ENCODE data around the gene RASL10A. TPM values are rescaled to one million over a fixed set of nuclear protein-coding genes. Genes with fewer than 3 reads are reported as not detected.

RASL10A gene
- total RNA-seq, 3 donors from 2014 or later: 1.1 to 2.3 (median 1.4) TPM

GRCh38 chr22:29325785-29326315 is 10.4 kb upstream of the RASL10A start:
- ATAC-seq (no peak), DNase-seq (peak in 1 of 3 donors; percentile 50)
- Histone ChIP-seq H3K9me3 (no peaks in the 10 kb centered on the region), H3K4me1 (ENCODE audit: low read depth) (no peaks in the 10 kb centered on the region), H3K36me3 (ENCODE audit: low read depth) (peaks cover 3% of the 10 kb centered on the region), H3K4me3 (no peak overlapping the region)
- intact Hi-C loops (cut with DNase I, micrococcal nuclease): no loop called here
- TF ChIP-seq CTCF (IDR thresholded peaks at IDR 0.05): no peak

GRCh38 chr22:29325356-29325755 is 9.9 kb upstream of the RASL10A start:
- Histone ChIP-seq H3K4me1 (ENCODE audit: low read depth) (no peaks in the 10 kb centered on the region), H3K4me3 (no peak overlapping the region), H3K9me3 (no peaks in the 10 kb centered on the region), H3K36me3 (ENCODE audit: low read depth) (peaks cover 3% of the 10 kb centered on the region)
- TF ChIP-seq CTCF (IDR thresholded peaks at IDR 0.05): no peak
- DNase-seq (no peak), ATAC-seq (no peak)
- intact Hi-C loops (cut with DNase I, micrococcal nuclease): no loop called here

GRCh38 chr22:29323641-29324040 is 8.1 kb upstream of the RASL10A start:
- H3K9me3 ChIP-seq: no peaks in the 10 kb centered on the region
- peaks cover 3% of the 10 kb centered on the region for H3K36me3 ChIP-seq (ENCODE audit: low read depth)
- no peak for TF ChIP-seq CTCF (IDR thresholded peaks at IDR 0.05)
- no peak for ATAC-seq
- no peak overlapping the region for H3K4me3 ChIP-seq
- no peaks in the 10 kb centered on the region for H3K4me1 ChIP-seq (ENCODE audit: low read depth)
- no peak for DNase-seq
- intact Hi-C loops (cut with DNase I, micrococcal nuclease): no loop called here

- TF ChIP-seq CTCF (IDR thresholded peaks at IDR 0.05): no peak
- DNase-seq (no peak), ATAC-seq (peak; percentile 31)
- peaks cover 4% of the 10 kb centered on the region for H3K4me1 ChIP-seq (ENCODE audit: low read depth)
- H3K4me3 ChIP-seq: no peak overlapping the region
- no peaks in the 10 kb centered on the region for H3K9me3 ChIP-seq
- no peaks in the 10 kb centered on the region for H3K36me3 ChIP-seq (ENCODE audit: low read depth)
- intact Hi-C loops (cut with DNase I, micrococcal nuclease): no loop called here
These were observed 5.0 kb upstream of the RASL10A start for GRCh38 chr22:29320546-29320945.

GRCh38 chr22:29319072-29319471 is 3.6 kb upstream of the RASL10A start:
- peaks cover 16% of the 10 kb centered on the region for H3K4me1 ChIP-seq (ENCODE audit: low read depth)
- TF ChIP-seq CTCF (IDR thresholded peaks at IDR 0.05): no peak
- ATAC-seq: no peak
- H3K9me3 ChIP-seq: no peaks in the 10 kb centered on the region
- no peaks in the 10 kb centered on the region for H3K36me3 ChIP-seq (ENCODE audit: low read depth)
- H3K4me3 ChIP-seq: no peak overlapping the region
- intact Hi-C loops (cut with DNase I, micrococcal nuclease): no loop called here
- DNase-seq: no peak

Data from mucosa of descending colon (tissue), 3 donors.